GM10248 (cell line): ENCODE results near the gene KIF13A.
"Not testable (repeated sequence)": the region's sequence is repeated elsewhere in the genome, so short reads cannot be mapped to it uniquely, and the experiment has no call there.

Experiments used
- CTCF ChIA-PET: fragments of 300-600 bp; sonication (Branson Sonifier 250); formaldehyde crosslinking; extraction: SDS; loops from one replicate; lab custom pipeline; 2021; ENCODE audit warnings: antibody characterized with exemption; lab: Yijun Ruan, JAX
- POLR2A ChIA-PET: fragments of 350-650 bp; sonication (Branson Sonifier 250); formaldehyde crosslinking; extraction: SDS; loops from one replicate; lab custom pipeline; 2020; ENCODE audit warnings: antibody characterized with exemption; lab: Yijun Ruan, JAX
- DNase-seq: peaks from one replicate; pipeline ENCODE4 v3.0.0; 2012; ENCODE audit errors: extremely low spot score
- CTCF ChIP-seq: IDR thresholded peaks from 2 replicates; pipeline ENCODE4 v1.5.1; 2012; ENCODE audit warnings: mild to moderate bottlenecking, low read depth; ENCODE audit errors: extremely low read depth, missing control alignments, control extremely low read depth

KIF13A gene

GRCh38 chr6:17865798-17866725 is 121.4 kb downstream of the KIF13A start:
- ChIA-PET CTCF (interaction anchor here (1.5 kb wide), 1 partner anchor 13 kb away, joined by 3 read pairs; no protein-coding TSS in a partner anchor), POLR2A (no interaction called here)
- no peak for TF ChIP-seq CTCF
- DNase-seq, result no peak

- DNase-seq, result no peak
- TF ChIP-seq CTCF, result no peak
- ChIA-PET POLR2A (no interaction called here), CTCF (interaction anchor here (1.5 kb wide), 1 partner anchor 14 kb away, joined by 3 read pairs; no protein-coding TSS in a partner anchor)
Observed at GRCh38 chr6:17865243-17865642, 122.2 kb downstream of the KIF13A start.

- TF ChIP-seq CTCF, result no peak
- POLR2A ChIA-PET, result no interaction called here
- no peak for DNase-seq
- CTCF ChIA-PET, result interaction anchor here (1.5 kb wide), 1 partner anchor 15 kb away, joined by 3 read pairs; no protein-coding TSS in a partner anchor
Observed at GRCh38 chr6:17863901-17864754, 123.3 kb downstream of the KIF13A start.

- POLR2A ChIA-PET, result no interaction called here
- CTCF ChIA-PET, result interaction anchor here (2.0 kb wide), 1 partner anchor 8 kb away, joined by 7 read pairs; no protein-coding TSS in a partner anchor
- no peak for DNase-seq
- no peak for TF ChIP-seq CTCF
Observed at GRCh38 chr6:17861361-17861760, 126.1 kb downstream of the KIF13A start.

- DNase-seq, result no peak
- ChIA-PET POLR2A (no interaction called here), CTCF (no interaction called here)
- TF ChIP-seq CTCF, result no peak
Observed at GRCh38 chr6:17859846-17860245, 127.6 kb downstream of the KIF13A start.

- TF ChIP-seq CTCF, result no peak
- no peak for DNase-seq
- ChIA-PET POLR2A (no interaction called here), CTCF (no interaction called here)
Observed at GRCh38 chr6:17858584-17858983, 128.9 kb downstream of the KIF13A start.

- CTCF ChIA-PET, POLR2A ChIA-PET, DNase-seq: not testable (repeated sequence)
Observed at GRCh38 chr6:17857188-17857587, 130.2 kb downstream of the KIF13A start.
